PC-9 (cell line): ENCODE results near the gene PMEL. TPM values are rescaled to one million over a fixed set of nuclear protein-coding genes. Genes with fewer than 3 reads are reported as not detected.

Experiments
- BruUV-seq: library from RNA; stranded (reverse); fragments of 400-500 nt; replicated peaks from 2 replicates; lab custom pipeline; 2021; lab: Mats Ljungman, UMichigan
- CTCF ChIA-PET: fragments of 300-600 bp; sonication (Branson Sonifier 250); formaldehyde crosslinking; loops from one replicate; lab custom pipeline; 2022; ENCODE audit warnings: antibody characterized with exemption; lab: Charles Lee
- POLR2A ChIA-PET: fragments of 300-600 bp; sonication (Branson Sonifier 250); formaldehyde crosslinking; loops from one replicate; lab custom pipeline; 2022; ENCODE audit warnings: antibody characterized with exemption; ENCODE audit not compliant: unreplicated experiment; lab: Charles Lee
- DNase-seq, 2 experiments: peaks; one replicate each; pipeline versions ENCODE4 v3.0.0 to v3.0.0-alpha.2; 2015 to 2022; ENCODE audit warnings: mixed read lengths in 1 of 2
- H2AFZ ChIP-seq: fragments of 200-600 bp; sonication (generic); 2 replicates; pipeline ENCODE4 v1.8.1; 2017; ENCODE audit warnings: antibody characterized with exemption
- H3F3A ChIP-seq: fragments of 200-600 bp; sonication (generic); 2 replicates; pipeline ENCODE4 v1.8.1; 2017; ENCODE audit warnings: antibody characterized with exemption, mild to moderate bottlenecking, low read depth; ENCODE audit not compliant: insufficient read depth
- H3K27ac ChIP-seq: fragments of 200-600 bp; sonication (generic); 2 replicates; pipeline ENCODE4 v1.6.1; 2016; ENCODE audit warnings: mixed run types
- H3K27me3 ChIP-seq: fragments of 200-600 bp; sonication (generic); 2 replicates; pipeline ENCODE4 v1.6.1; 2016; ENCODE audit warnings: low read depth, mixed run types; ENCODE audit not compliant: insufficient read depth
- H3K36me3 ChIP-seq: fragments of 200-600 bp; sonication (generic); 2 replicates; pipeline ENCODE4 v1.6.1; 2016; ENCODE audit warnings: low read depth, mixed run types
- H3K4me1 ChIP-seq: fragments of 200-600 bp; sonication (generic); replicated peaks from 2 replicates; pipeline ENCODE4 v1.6.1; 2016; ENCODE audit warnings: mixed run types; ENCODE audit not compliant: insufficient read depth
- H3K4me2 ChIP-seq: fragments of 200-600 bp; sonication (generic); 2 replicates; pipeline ENCODE4 v1.6.1; 2017; ENCODE audit warnings: mixed run types
- H3K4me3 ChIP-seq: fragments of 200-600 bp; sonication (generic); 2 replicates; pipeline ENCODE4 v1.6.1; 2016; ENCODE audit warnings: mixed run types
- H3K79me2 ChIP-seq: fragments of 200-600 bp; sonication (generic); 2 replicates; pipeline ENCODE4 v1.6.1; 2017; ENCODE audit warnings: low read depth, mixed run types
- H3K9me2 ChIP-seq: fragments of 200-600 bp; sonication (generic); 2 replicates; pipeline ENCODE4 v1.8.1; 2017; ENCODE audit warnings: mild to moderate bottlenecking; ENCODE audit not compliant: insufficient read depth
- H3K9me3 ChIP-seq: fragments of 200-600 bp; sonication (generic); 2 replicates; pipeline ENCODE4 v1.8.1; 2016; ENCODE audit warnings: low read depth; ENCODE audit not compliant: insufficient read depth
- H4K20me1 ChIP-seq: fragments of 200-600 bp; sonication (generic); 2 replicates; pipeline ENCODE4 v1.8.1; 2017; ENCODE audit not compliant: insufficient read depth
- EZH2 ChIP-seq: fragments of 200-600 bp; sonication (generic); IDR thresholded peaks from 2 replicates; pipeline ENCODE4 v1.8.0; 2017; ENCODE audit warnings: antibody characterized with exemption, low read depth
- intact Hi-C: fragments of 100-400 bp; cut with micrococcal nuclease; formaldehyde crosslinking; loops from one replicate; pipeline ENCODE4 v1.10.0; 2022; ENCODE audit not compliant: unreplicated experiment
- total RNA-seq: library from RNA; stranded (reverse); gene quantifications from 2 replicates; pipeline ENCODE4 v1.2.3, GENCODE V29; 2021
- TF ChIP-seq, protein P1 (sequence below): fragments of 200-600 bp; sonication (generic); conservative IDR thresholded peaks from 2 replicates; pipeline ENCODE4 v1.6.1; 2017; ENCODE audit warnings: mixed run types, antibody characterized with exemption, mild to moderate bottlenecking, moderate library complexity

The PMEL gene
- total RNA-seq, 1 experiment from 2014 or later: 8.7 TPM

GRCh38 chr12:55997535-55997859, 31.7 kb upstream of the PMEL start:
- intact Hi-C loops: loop anchor here (1.0 to 2.0 kb wide), 3 partner anchors 44 to 191 kb away; partner anchors contain the start of genes PA2G4, RPS26 and SMARCC2
- TSS peak; percentile 17 for BruUV-seq

DNA sequence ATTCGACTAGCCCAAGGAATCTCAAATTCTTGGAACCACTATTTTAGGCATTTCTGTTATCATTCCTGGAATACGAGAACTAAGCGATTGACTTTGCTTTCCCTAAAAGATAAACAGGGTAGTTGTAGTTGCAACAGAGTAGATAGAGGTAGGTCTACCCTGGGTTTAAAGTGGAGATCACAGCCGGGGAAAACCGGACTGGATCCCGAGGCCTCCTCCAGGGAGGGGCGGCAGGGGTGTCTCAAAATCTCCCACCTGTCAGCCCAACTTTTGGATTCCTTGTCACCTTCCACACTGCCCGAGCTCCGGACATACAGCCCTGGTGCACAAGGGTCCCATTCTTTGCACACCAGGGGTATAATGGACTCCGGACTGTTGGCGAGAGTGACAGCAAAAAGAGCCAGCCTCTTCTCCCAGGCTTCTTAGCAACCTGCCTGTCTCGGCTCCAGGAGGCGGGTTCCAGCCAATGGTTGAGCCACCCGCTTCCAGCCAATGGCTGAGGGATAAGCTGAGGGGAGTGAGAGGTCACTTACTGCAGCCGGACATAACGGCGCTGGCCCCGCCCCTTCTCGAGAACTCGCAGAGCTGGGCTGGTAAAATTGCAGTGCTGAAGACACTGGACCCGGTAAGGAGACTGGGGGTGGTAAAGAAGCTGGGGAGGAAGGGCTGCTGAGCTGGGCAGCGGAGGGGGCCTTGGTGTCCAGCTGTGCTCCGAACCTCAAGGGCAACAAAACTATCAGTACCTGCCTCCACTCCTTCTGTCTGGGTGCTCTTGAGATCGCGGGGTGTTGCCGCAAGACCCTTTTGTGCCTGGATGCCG, 31.1 kb upstream of the PMEL start, which contains the start of gene SUOX:
SUOX (plus strand) TSS at position 562 of the 820 bp plus-strand sequence. CDS start 4,946 bp downstream, outside the sequence.
- no peaks in the 10 kb centered on the region for H3K27me3 ChIP-seq
- peaks cover 22% of the 10 kb centered on the region; the same call in 1 of the 2 replicates for H3F3A ChIP-seq
- H3K36me3 ChIP-seq: no peaks in the 10 kb centered on the region
- no peaks in the 10 kb centered on the region for H4K20me1 ChIP-seq
- TSS peak; percentile 55 for BruUV-seq
- POLR2A ChIA-PET: interaction anchor here (0.6 to 1.2 kb wide), 8 partner anchors 10 to 1748 kb away, joined by 3 to 8 read pairs (median 6); partner anchors contain the start of genes PA2G4, PYM1, RAB5B and STAT2
- no peak for TF ChIP-seq EZH2
- TF ChIP-seq, protein P1, sequence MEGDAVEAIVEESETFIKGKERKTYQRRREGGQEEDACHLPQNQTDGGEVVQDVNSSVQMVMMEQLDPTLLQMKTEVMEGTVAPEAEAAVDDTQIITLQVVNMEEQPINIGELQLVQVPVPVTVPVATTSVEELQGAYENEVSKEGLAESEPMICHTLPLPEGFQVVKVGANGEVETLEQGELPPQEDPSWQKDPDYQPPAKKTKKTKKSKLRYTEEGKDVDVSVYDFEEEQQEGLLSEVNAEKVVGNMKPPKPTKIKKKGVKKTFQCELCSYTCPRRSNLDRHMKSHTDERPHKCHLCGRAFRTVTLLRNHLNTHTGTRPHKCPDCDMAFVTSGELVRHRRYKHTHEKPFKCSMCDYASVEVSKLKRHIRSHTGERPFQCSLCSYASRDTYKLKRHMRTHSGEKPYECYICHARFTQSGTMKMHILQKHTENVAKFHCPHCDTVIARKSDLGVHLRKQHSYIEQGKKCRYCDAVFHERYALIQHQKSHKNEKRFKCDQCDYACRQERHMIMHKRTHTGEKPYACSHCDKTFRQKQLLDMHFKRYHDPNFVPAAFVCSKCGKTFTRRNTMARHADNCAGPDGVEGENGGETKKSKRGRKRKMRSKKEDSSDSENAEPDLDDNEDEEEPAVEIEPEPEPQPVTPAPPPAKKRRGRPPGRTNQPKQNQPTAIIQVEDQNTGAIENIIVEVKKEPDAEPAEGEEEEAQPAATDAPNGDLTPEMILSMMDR: no peak; the same call in 1 of the 2 replicates
- peaks cover 9% of the 10 kb centered on the region for H3K4me1 ChIP-seq
- no peak within 1 kb of the TSS for H3K27ac ChIP-seq
- peak within 1 kb of the TSS; percentile 70 for H3K4me3 ChIP-seq
- peak within 1 kb of the TSS; percentile 89 for H3K4me2 ChIP-seq
- H3K9me3 ChIP-seq: no peaks in the 10 kb centered on the region
- intact Hi-C loops: loop anchor here (1.0 to 2.0 kb wide), 4 partner anchors 32 to 192 kb away; partner anchors contain the start of genes PA2G4, RPS26 and SMARCC2
- peak within 1 kb of the TSS; percentile 92 for H2AFZ ChIP-seq
- H3K9me2 ChIP-seq: no peaks in the 10 kb centered on the region
- DNase-seq: peak; percentile 94 to 95
- peaks cover 5% of the 10 kb centered on the region; the same call in 1 of the 2 replicates for H3K79me2 ChIP-seq
- CTCF ChIA-PET: interaction anchor here (0.6 to 2.2 kb wide), 9 partner anchors 10 to 274 kb away, joined by 3 to 10 read pairs (median 6); partner anchors contain the start of gene RAB5B

More at GRCh38 chr12:55997535-55997859, 31.7 kb upstream of the PMEL start:
- Histone ChIP-seq H3K4me1 (peaks cover 9% of the 10 kb centered on the region), H3F3A (peaks cover 22% of the 10 kb centered on the region; the same call in 1 of the 2 replicates), H3K27me3 (no peaks in the 10 kb centered on the region), H3K79me2 (peaks cover 5% of the 10 kb centered on the region; the same call in 1 of the 2 replicates), H3K27ac (no peak overlapping the region), H2AFZ (peak overlapping the region; percentile 92), H3K36me3 (no peaks in the 10 kb centered on the region), H3K9me2 (no peaks in the 10 kb centered on the region), H4K20me1 (no peaks in the 10 kb centered on the region), H3K9me3 (no peaks in the 10 kb centered on the region), H3K4me3 (peak overlapping the region; percentile 70), H3K4me2 (peak overlapping the region; percentile 89)
- POLR2A ChIA-PET: interaction anchor here (0.6 to 1.2 kb wide), 7 partner anchors 10 to 362 kb away, joined by 3 to 8 read pairs (median 6); partner anchors contain the start of genes PA2G4, PYM1, RAB5B and STAT2
- TF ChIP-seq, protein P1: no peak
- TF ChIP-seq EZH2: no peak
- CTCF ChIA-PET: interaction anchor here (0.6 to 2.2 kb wide), 6 partner anchors 10 to 275 kb away, joined by 4 to 10 read pairs (median 7); partner anchors contain the start of gene RAB5B
- DNase-seq: peak in 1 of 2 experiments; percentile 29

DNA sequence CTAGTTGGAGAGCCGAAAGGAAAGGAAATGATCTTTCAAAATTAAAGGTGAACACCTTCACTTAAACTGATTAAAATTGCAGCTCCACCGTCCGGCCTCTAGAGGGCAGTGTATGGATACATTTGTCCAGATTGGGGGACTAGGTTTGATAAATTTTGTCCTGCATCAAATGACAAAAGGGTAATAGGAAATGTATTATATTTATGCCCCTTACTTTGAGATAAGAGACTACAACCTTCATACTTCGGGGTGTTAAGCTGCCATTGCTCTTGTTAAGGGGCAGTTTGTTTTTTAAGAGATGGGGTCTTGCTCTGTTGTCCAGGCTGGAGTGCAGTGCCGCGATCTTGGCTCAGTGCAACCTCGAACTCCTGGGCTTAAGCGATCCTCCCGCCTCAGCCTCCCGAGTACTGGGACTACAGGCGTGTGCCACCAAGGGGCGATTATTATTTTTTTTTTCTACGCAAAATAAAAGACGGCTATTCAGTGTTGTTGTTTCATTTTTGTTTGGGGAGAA, 30.4 kb upstream of the PMEL start:
- TF ChIP-seq EZH2: no peak
- TF ChIP-seq, protein P1: peak; percentile 91
- BruUV-seq: no TSS peak
- Histone ChIP-seq H3K36me3 (no peaks in the 10 kb centered on the region), H3K4me3 (peak overlapping the region; percentile 70), H3K79me2 (peaks cover 5% of the 10 kb centered on the region; the same call in 1 of the 2 replicates), H3K9me2 (no peaks in the 10 kb centered on the region), H4K20me1 (no peaks in the 10 kb centered on the region), H3K27ac (no peak overlapping the region), H2AFZ (peak overlapping the region; percentile 71), H3K9me3 (no peaks in the 10 kb centered on the region), H3K27me3 (no peaks in the 10 kb centered on the region), H3K4me1 (peaks cover 9% of the 10 kb centered on the region), H3F3A (peaks cover 22% of the 10 kb centered on the region; the same call in 1 of the 2 replicates), H3K4me2 (peak overlapping the region; percentile 89)
- intact Hi-C loops: loop anchor here (1.0 to 2.0 kb wide), 3 partner anchors 33 to 193 kb away; partner anchors contain the start of genes PA2G4 and SMARCC2
- POLR2A ChIA-PET: interaction anchor here (0.6 to 1.2 kb wide), 2 partner anchors 108 to 226 kb away, joined by 3 to 5 read pairs; partner anchors contain the start of genes PA2G4 and RNF41
- DNase-seq: peak; percentile 52 to 57
- CTCF ChIA-PET: interaction anchor here (0.5 to 2.2 kb wide), 16 partner anchors 11 to 258 kb away, joined by 3 to 23 read pairs (median 4); no protein-coding TSS in a partner anchor
